WERI-Rb-1 (cell line): ENCODE data around the gene RADIL.

Source experiments
- DNase-seq: peaks from one replicate; pipeline ENCODE4 v3.0.0-alpha.2; 2020
- H3K27ac ChIP-seq: fragments of 250-450 bp; sonication (Bioruptor Pico); 2 replicates; pipeline ENCODE4 v1.5.1; 2020; ENCODE audit warnings: mild to moderate bottlenecking, moderate library complexity
- H3K27me3 ChIP-seq: fragments of 250-450 bp; sonication (Bioruptor Pico); 2 replicates; pipeline ENCODE4 v1.5.1; 2021; ENCODE audit warnings: mild to moderate bottlenecking, low read depth, moderate library complexity; ENCODE audit not compliant: insufficient read depth, severe bottlenecking
- H3K36me3 ChIP-seq: fragments of 250-450 bp; sonication (Bioruptor Pico); 2 replicates; pipeline ENCODE4 v1.5.1; 2020; ENCODE audit warnings: mild to moderate bottlenecking, moderate library complexity
- H3K4me3 ChIP-seq: 2 replicates; pipeline ENCODE4 v1.5.1; 2011; ENCODE audit warnings: low read depth, mild to moderate bottlenecking, control low read depth, low read length
- H3K9me3 ChIP-seq: fragments of 250-450 bp; sonication (Bioruptor Pico); 2 replicates; pipeline ENCODE4 v1.5.1; 2021; ENCODE audit warnings: mild to moderate bottlenecking, moderate library complexity; ENCODE audit not compliant: severe bottlenecking
- TF ChIP-seq, protein P1 (sequence below): IDR thresholded peaks from 2 replicates; pipeline ENCODE4 v1.5.1; 2011; ENCODE audit warnings: low read depth, mild to moderate bottlenecking, control low read depth, inconsistent platforms, low read length

The RADIL gene

DNA sequence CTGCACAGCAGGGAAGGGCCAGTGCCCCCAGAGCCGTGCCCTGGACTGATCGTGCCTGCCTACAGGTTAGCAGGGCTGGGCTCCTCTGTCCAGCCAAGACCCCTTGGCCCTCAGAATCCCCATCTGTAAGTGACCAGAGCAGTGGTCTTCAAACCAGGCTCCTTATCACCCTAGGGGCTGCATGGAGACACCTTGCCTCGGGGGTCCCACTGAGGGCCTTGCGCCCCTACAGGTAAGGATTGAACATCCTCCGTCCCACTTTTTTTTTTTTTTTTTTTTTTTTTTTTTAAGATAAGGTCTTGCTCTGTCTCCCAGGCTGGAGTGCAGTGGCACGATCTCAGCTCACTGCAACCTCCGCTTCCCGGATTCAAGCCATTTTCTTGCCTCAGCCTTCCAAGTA is 32.6 kb upstream of the RADIL start:
- TF ChIP-seq, protein P1, sequence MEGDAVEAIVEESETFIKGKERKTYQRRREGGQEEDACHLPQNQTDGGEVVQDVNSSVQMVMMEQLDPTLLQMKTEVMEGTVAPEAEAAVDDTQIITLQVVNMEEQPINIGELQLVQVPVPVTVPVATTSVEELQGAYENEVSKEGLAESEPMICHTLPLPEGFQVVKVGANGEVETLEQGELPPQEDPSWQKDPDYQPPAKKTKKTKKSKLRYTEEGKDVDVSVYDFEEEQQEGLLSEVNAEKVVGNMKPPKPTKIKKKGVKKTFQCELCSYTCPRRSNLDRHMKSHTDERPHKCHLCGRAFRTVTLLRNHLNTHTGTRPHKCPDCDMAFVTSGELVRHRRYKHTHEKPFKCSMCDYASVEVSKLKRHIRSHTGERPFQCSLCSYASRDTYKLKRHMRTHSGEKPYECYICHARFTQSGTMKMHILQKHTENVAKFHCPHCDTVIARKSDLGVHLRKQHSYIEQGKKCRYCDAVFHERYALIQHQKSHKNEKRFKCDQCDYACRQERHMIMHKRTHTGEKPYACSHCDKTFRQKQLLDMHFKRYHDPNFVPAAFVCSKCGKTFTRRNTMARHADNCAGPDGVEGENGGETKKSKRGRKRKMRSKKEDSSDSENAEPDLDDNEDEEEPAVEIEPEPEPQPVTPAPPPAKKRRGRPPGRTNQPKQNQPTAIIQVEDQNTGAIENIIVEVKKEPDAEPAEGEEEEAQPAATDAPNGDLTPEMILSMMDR: no peak
- no peak overlapping the region for H3K4me3 ChIP-seq
- H3K27me3 ChIP-seq: no peaks in the 10 kb centered on the region
- H3K9me3 ChIP-seq: no peaks in the 10 kb centered on the region
- no peak for DNase-seq
- no peak overlapping the region for H3K27ac ChIP-seq
- H3K36me3 ChIP-seq: peaks cover 22% of the 10 kb centered on the region

DNA sequence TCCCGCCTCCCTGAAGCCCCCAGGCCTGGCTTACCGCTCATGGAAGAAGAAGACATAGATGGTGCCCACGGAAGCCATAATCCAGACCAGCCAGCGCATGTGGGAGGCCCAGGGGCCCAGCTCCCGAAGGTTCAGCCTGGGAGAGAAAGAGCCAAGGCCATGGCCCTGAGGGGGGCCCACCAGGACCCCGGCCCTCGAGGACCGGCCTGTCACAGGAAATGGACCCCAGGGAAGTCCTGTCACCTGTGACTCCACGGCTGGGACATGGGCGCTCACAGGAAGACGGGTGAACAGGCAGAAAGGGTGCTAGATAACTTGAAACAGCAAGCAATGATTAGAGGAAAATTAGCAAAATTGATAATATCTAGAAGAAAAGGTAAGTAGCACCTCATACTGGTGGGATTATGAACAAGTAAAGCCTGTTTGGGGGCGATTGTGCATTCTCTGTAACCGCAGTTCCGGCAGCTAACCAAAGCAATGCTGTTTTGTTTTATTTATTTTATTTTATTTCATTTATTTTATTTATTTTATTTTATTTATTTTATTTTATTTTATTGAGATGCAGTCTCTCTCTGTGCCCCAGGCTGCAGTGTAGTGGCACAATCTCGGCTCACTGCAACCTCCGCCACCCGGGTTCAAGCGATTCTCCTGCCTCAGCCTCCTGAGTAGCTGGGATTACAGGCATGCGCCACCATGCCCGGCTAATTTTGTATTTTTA is 27.8 kb upstream of the RADIL start:
- Histone ChIP-seq H3K27me3 (no peaks in the 10 kb centered on the region), H3K9me3 (no peaks in the 10 kb centered on the region), H3K27ac (no peak overlapping the region), H3K4me3 (no peak overlapping the region), H3K36me3 (peaks cover 43% of the 10 kb centered on the region)
- TF ChIP-seq, protein P1: no peak
- DNase-seq: no peak

- TF ChIP-seq, protein P1: no peak
- peaks cover 35% of the 10 kb centered on the region for H3K36me3 ChIP-seq
- no peak overlapping the region for H3K4me3 ChIP-seq
- DNase-seq: no peak
- H3K27ac ChIP-seq: no peak overlapping the region
- H3K9me3 ChIP-seq: no peaks in the 10 kb centered on the region
- H3K27me3 ChIP-seq: no peaks in the 10 kb centered on the region
Observed at GRCh38 chr7:4906682-4907081, 23.2 kb upstream of the RADIL start.

DNA sequence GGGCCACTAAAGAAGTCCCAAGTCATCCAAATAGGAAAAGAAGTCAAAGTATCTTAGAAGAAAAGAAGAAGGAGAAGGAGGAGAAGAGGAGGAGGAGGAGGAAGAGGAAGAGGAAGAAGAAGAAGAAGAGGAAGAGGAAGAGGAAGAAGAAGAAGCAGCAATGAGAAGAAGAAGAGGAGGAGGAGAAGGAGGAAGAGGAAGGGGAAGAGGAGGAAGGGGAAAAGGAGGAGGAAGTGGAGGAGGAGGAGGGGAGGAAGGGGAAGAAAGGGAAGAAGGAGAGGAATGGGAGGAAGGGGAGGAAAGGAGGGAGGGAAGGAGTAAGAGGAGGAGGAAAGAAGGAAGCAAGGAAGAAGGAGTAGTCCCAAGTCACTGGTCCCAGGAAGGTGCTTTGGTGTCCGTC is 21.7 kb upstream of the RADIL start:
- no peak overlapping the region for H3K4me3 ChIP-seq
- no peaks in the 10 kb centered on the region for H3K9me3 ChIP-seq
- TF ChIP-seq, protein P1: no peak
- peaks cover 28% of the 10 kb centered on the region for H3K36me3 ChIP-seq
- H3K27me3 ChIP-seq: no peaks in the 10 kb centered on the region
- H3K27ac ChIP-seq: no peak overlapping the region
- DNase-seq: no peak

DNA sequence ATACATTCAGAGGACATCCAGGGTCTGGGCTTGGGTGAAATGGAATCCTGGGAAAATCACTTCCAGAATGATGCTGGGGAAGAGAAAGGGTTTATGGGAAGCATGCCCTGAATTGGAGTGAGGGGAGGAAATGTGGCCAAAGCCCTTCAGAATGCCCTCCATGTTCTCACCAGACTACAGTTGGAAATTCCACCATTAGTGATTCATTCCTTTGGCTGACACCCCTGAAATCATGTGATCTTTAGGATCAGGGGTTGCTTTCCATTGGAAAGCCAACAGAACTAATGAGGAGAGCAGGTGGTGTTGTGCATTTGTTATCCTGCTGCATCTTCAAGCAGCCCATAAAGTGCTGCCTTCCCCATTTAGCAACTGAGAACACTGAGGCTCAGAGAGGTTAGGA is 20.8 kb upstream of the RADIL start:
- Histone ChIP-seq H3K4me3 (no peak overlapping the region), H3K36me3 (peaks cover 21% of the 10 kb centered on the region), H3K9me3 (no peaks in the 10 kb centered on the region), H3K27me3 (no peaks in the 10 kb centered on the region), H3K27ac (no peak overlapping the region)
- TF ChIP-seq, protein P1: no peak
- no peak for DNase-seq

- no peaks in the 10 kb centered on the region for H3K9me3 ChIP-seq
- H3K27me3 ChIP-seq: no peaks in the 10 kb centered on the region
- DNase-seq: no peak
- H3K4me3 ChIP-seq: no peak overlapping the region
- TF ChIP-seq, protein P1: no peak
- no peaks in the 10 kb centered on the region for H3K36me3 ChIP-seq
- H3K27ac ChIP-seq: no peak overlapping the region
Observed at GRCh38 chr7:4895766-4896165, 12.2 kb upstream of the RADIL start.
